Testis (tissue), 3 donors: ENCODE results near the gene TBX2. TPM values are rescaled to one million over a fixed set of nuclear protein-coding genes. Genes with fewer than 3 reads are reported as not detected.

Source experiments
- DNase-seq: peaks from one replicate; pipeline ENCODE4 v3.0.0-alpha.2; 2019
- H3K27ac ChIP-seq, 2 donors: fragments of 200-600 bp; sonication (generic); one replicate each; pipeline ENCODE4 v1.5.1; 2019
- H3K27me3 ChIP-seq: fragments of 200-600 bp; sonication (generic); one replicate; pipeline ENCODE4 v1.5.1; 2019
- H3K36me3 ChIP-seq: fragments of 200-600 bp; sonication (generic); one replicate; pipeline ENCODE4 v1.5.1; 2017; ENCODE audit warnings: low read depth; ENCODE audit errors: missing control alignments
- H3K4me1 ChIP-seq: fragments of 200-600 bp; sonication (generic); one replicate; pipeline ENCODE4 v1.5.1; 2019
- H3K4me3 ChIP-seq, 2 donors: fragments of 200-600 bp; sonication (generic); one replicate each; pipeline ENCODE4 v1.5.1; 2017 to 2019
- H3K9me3 ChIP-seq: fragments of 200-600 bp; sonication (generic); one replicate; pipeline ENCODE4 v1.5.1; 2017
- POLR2A ChIP-seq: fragments of 450-650 bp; IDR thresholded peaks from one replicate; pipeline ENCODE4 v1.6.1; 2017; ENCODE audit warnings: antibody characterized with exemption, mild to moderate bottlenecking, moderate library complexity
- WGBS, 2 donors: methylation state at CpG; one replicate each; pipeline ENCODE4 v1.1.5; 2018; 5-methylcytosine and 5-hydroxymethylcytosine counted together
- intact Hi-C: fragments of 100-400 bp; cut with DNase I; formaldehyde crosslinking; loops from one replicate; pipeline ENCODE4 v1.15.1; 2023; ENCODE audit warnings: low total_unique reads
- polyA plus RNA-seq: library from polyadenylated mRNA; stranded (reverse); fragments of 350-450 nt; fragmentation: Illumina TruSeq; extraction: RNeasy Lipid Tissue Mini Kit (QIAGEN cat#74804); gene quantifications from one replicate; pipeline ENCODE4 v1.2.3, GENCODE V29; 2014; ENCODE audit warnings: low read depth, low replicate concordance; ENCODE audit not compliant: insufficient read depth
- total RNA-seq, 2 donors: library from RNA; depleted of rRNA; stranded (reverse); fragments of >200 nt; gene quantifications; one replicate each; pipeline ENCODE4 v1.2.3, GENCODE V29; 2016
- TF ChIP-seq, protein P1 (sequence below), 3 experiments: fragments of 450-650 bp in 2 of 3; fragments of 200-600 bp in 1 of 3; sonication (generic) in 1 of 3; IDR thresholded peaks; one replicate each; pipeline ENCODE4 v1.5.1; 2016 to 2019; ENCODE audit warnings: antibody characterized with exemption in 3 of 3, mild to moderate bottlenecking in 2 of 3, moderate library complexity in 1 of 3

Gene TBX2
- total and polyA plus RNA-seq, 3 donors from 2014 or later, result 14.8 to 29.6 (median 20.1) TPM

DNA sequence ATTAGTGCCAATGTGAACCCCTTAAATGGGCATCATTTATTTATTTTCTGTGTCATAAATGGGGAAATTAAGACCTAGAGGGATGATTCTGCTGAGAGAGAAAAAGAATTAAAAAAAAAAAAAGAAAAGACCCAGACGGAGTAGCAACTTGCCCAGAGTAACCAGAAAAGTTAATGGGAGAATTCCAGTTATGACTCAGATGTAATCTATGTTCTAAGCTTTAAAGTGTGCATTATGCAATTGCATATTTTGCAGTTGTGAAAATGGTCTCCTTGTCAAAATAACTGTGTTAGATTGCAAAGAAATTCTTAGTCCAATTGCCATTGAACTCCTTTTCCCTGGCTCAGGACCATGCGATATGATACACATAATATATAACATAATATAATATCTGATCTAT, 38.6 kb upstream of the TBX2 start:
- Histone ChIP-seq H3K9me3 (no peaks in the 10 kb centered on the region), H3K27me3 (no peaks in the 10 kb centered on the region), H3K4me3 (no peak overlapping the region), H3K36me3 (no peaks in the 10 kb centered on the region), H3K4me1 (no peaks in the 10 kb centered on the region), H3K27ac (no peak overlapping the region)
- DNase-seq, result no peak
- WGBS, 2 donors, result 87 to 91% methylated on average over 2 of the region's 2 CpGs
- TF ChIP-seq, protein P1, sequence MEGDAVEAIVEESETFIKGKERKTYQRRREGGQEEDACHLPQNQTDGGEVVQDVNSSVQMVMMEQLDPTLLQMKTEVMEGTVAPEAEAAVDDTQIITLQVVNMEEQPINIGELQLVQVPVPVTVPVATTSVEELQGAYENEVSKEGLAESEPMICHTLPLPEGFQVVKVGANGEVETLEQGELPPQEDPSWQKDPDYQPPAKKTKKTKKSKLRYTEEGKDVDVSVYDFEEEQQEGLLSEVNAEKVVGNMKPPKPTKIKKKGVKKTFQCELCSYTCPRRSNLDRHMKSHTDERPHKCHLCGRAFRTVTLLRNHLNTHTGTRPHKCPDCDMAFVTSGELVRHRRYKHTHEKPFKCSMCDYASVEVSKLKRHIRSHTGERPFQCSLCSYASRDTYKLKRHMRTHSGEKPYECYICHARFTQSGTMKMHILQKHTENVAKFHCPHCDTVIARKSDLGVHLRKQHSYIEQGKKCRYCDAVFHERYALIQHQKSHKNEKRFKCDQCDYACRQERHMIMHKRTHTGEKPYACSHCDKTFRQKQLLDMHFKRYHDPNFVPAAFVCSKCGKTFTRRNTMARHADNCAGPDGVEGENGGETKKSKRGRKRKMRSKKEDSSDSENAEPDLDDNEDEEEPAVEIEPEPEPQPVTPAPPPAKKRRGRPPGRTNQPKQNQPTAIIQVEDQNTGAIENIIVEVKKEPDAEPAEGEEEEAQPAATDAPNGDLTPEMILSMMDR (IDR thresholded peaks at IDR 0.05), result no peak
- TF ChIP-seq POLR2A, result no peak
- intact Hi-C loops, result no loop called here

DNA sequence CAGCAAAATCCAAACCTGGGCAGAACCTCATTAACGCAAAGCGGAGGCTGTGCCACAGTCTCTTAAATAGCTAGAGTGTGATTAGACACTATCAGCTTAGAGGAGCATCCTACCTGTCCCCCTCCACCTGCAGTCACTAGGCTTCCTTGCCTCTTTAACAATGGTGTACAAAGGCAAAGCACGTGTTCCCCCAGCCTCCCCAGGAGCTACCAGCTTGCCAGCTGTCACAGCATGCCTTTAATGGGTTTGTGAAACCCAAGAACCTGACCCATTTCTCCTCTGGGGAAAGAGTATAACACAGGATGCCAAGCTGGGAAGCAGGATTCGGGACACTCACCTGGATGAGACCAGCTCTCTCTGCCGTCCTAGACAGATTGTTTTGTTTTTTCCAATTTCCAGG, 37.2 kb upstream of the TBX2 start:
- TF ChIP-seq POLR2A, result no peak
- TF ChIP-seq, protein P1 (IDR thresholded peaks at IDR 0.05), result no peak
- WGBS, 2 donors, result 88 to 89% methylated on average over 5 of the region's 5 CpGs
- no peak for DNase-seq
- intact Hi-C loops, result no loop called here
- Histone ChIP-seq H3K4me1 (no peaks in the 10 kb centered on the region), H3K27me3 (no peaks in the 10 kb centered on the region), H3K9me3 (no peaks in the 10 kb centered on the region), H3K36me3 (no peaks in the 10 kb centered on the region), H3K4me3 (no peak overlapping the region), H3K27ac (no peak overlapping the region)

DNA sequence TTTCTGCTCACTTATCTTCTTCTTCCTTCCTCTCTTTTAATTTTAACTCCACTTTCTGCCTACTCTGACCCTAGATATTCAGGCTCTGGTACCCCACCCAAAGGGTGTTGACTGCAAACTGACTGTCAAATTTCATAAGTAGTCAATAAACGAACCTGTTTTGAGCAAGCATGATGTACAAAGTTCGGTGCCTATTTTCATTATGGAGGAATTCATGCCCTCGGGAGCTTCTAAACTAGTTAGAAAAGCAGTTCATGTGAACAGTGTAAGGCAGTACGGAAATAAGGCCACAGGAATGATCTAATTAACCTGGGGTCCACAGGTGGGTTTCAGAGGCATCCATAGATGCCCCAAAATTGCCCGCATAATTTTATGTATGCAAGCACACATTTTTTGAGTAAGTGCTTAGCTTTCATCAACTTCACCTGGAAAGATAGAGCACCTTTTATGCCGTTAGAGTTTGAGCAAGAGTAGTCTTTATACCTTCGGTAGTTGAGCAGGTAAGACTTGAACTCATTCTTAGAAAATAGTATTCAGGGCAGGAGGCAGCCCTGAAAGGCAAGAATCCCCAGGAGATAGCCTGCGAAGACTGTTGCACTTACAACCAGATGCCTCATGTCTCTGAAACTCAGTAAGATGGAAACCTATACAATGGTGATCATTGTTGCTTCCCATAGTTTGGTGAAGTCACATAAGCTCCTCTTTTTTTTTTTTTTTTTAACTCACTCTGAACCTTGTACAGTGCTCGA, 36.6 kb upstream of the TBX2 start:
- Histone ChIP-seq H3K27me3 (no peaks in the 10 kb centered on the region), H3K27ac (no peak overlapping the region), H3K4me3 (no peak overlapping the region), H3K36me3 (no peaks in the 10 kb centered on the region), H3K9me3 (no peaks in the 10 kb centered on the region), H3K4me1 (no peaks in the 10 kb centered on the region)
- WGBS, 2 donors, result 94 to 95% methylated on average over 9 of the region's 9 CpGs
- TF ChIP-seq POLR2A, result no peak
- TF ChIP-seq, protein P1 (IDR thresholded peaks at IDR 0.05), result no peak
- DNase-seq, result no peak
- intact Hi-C loops, result no loop called here

DNA sequence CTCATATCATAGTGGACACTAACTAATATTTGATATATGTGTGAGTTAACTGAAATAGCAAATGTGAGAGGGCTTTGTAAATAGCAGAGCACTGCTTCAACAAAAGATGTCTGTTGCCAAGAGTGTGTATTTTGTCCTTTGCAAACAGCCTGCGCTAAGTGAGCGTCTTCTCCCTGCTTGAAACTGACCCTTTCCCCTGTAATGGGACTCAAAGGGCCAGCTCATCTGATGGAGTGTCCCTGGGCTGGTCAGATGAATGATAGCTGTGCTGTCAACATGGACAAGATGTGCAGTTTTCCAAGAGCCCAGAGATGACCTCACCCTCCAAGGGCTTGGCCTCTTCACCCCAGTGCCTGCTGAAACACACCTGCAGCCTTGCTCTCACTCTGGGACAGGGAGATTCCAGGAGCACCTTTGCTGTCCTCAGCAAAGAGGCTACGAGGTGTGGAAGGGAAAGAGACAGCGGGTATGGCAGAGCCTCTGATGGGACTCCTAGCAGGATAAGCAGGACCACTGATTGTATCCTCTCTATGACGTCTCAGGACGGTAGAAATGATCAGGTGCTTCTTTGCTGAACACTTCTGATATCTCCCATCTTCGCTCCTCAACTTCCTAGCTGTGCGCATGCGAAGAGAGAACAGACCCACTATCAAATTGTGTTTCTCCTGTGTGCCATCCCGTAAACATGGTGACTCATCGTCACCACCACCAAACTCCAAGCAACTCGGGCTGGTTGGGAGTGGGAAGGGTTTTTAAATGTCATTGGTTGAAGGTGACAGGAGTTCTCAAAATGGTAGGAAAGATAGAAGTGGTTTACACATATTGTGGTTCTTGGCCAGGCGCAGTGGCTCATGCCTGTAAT, 35.8 kb upstream of the TBX2 start:
- WGBS, 2 donors, result 97% methylated on average over 13 of the region's 13 CpGs
- no peaks in the 10 kb centered on the region for H3K27me3 ChIP-seq
- intact Hi-C loops, result no loop called here
- no peaks in the 10 kb centered on the region for H3K36me3 ChIP-seq
- TF ChIP-seq, protein P1 (IDR thresholded peaks at IDR 0.05), result no peak
- TF ChIP-seq POLR2A, result no peak
- no peak overlapping the region for H3K4me3 ChIP-seq
- H3K27ac ChIP-seq, result no peak overlapping the region
- no peaks in the 10 kb centered on the region for H3K9me3 ChIP-seq
- H3K4me1 ChIP-seq, result no peaks in the 10 kb centered on the region
- no peak for DNase-seq
